K562 (cell line): ENCODE results near the gene ZFPM1. TPM values are rescaled to one million over a fixed set of nuclear protein-coding genes. Genes with fewer than 3 reads are reported as not detected.
A peak's percentile ranks its signal among the peaks of the same experiment; 100 is the strongest.

Experiments
- ARID1B ChIP-seq: fragments of 450-650 bp; IDR thresholded peaks from 2 replicates; pipeline ENCODE4 v1.6.1; 2016; ENCODE audit warnings: antibody characterized with exemption, mild to moderate bottlenecking, inconsistent platforms
- CC2D1A ChIP-seq: fragments of 450-650 bp; IDR thresholded peaks from 2 replicates; pipeline ENCODE4 v1.6.1; 2017; ENCODE audit warnings: mild to moderate bottlenecking
- CCAR2 ChIP-seq: fragments of 200-400 bp; formaldehyde crosslinking; IDR thresholded peaks from 2 replicates; pipeline ENCODE4 v1.6.1; 2017; ENCODE audit warnings: mild to moderate bottlenecking, low read depth, low read length
- CHD4 ChIP-seq: fragments of 200-600 bp; sonication (generic); IDR thresholded peaks from 3 replicates; pipeline ENCODE4 v1.6.1; 2012; ENCODE audit warnings: low read depth, mild to moderate bottlenecking, mixed read lengths, low read length, inconsistent platforms; ENCODE audit not compliant: insufficient read depth, insufficient replicate concordance, poor library complexity, severe bottlenecking
- ETV1 ChIP-seq: fragments of 450-650 bp; conservative IDR thresholded peaks from 2 replicates; pipeline ENCODE4 v1.6.1; 2016; ENCODE audit warnings: missing genetic modification characterization, control low read depth, low read depth, missing compliant biosample characterization
- HNRNPH1 ChIP-seq: fragments of 200-400 bp; formaldehyde crosslinking; optimal IDR thresholded peaks from 2 replicates; pipeline ENCODE3; 2017; ENCODE audit warnings: low read depth, mild to moderate bottlenecking, low read length, moderate library complexity
- KDM2B ChIP-seq: fragments of 250-450 bp; sonication (Bioruptor Pico); IDR thresholded peaks from 2 replicates; pipeline ENCODE4 v1.8.0; 2021; ENCODE audit warnings: mild to moderate bottlenecking, moderate library complexity
- LARP7 ChIP-seq: fragments of 450-650 bp; IDR thresholded peaks from 2 replicates; pipeline ENCODE4 v1.6.1; 2016
- MED1 ChIP-seq: sonication (generic); formaldehyde crosslinking; IDR thresholded peaks from 2 replicates; pipeline ENCODE4 v1.8.1; 2023; ENCODE audit warnings: missing genetic modification reagents, borderline replicate concordance
- NBN ChIP-seq: fragments of 450-650 bp; IDR thresholded peaks from 2 replicates; pipeline ENCODE4 v1.6.1; 2016; ENCODE audit warnings: low read depth, mild to moderate bottlenecking
- PBX2 ChIP-seq, 2 experiments: IDR thresholded peaks in 1 of 2; conservative IDR thresholded peaks in 1 of 2; 2 replicates each; pipeline ENCODE4 v1.6.1; 2016; ENCODE audit warnings: low read depth in 2 of 2, mild to moderate bottlenecking in 1 of 2, missing compliant biosample characterization in 1 of 2, missing genetic modification characterization in 1 of 2, moderate library complexity in 1 of 2
- PHF20 ChIP-seq: fragments of 450-650 bp; IDR thresholded peaks from 2 replicates; pipeline ENCODE4 v1.6.1; 2018; ENCODE audit not compliant: partially characterized antibody
- SOX6 ChIP-seq: fragments of 450-650 bp; IDR thresholded peaks from 2 replicates; pipeline ENCODE4 v1.6.1; 2014; ENCODE audit warnings: mild to moderate bottlenecking
- SRF ChIP-seq, 2 experiments: fragments of 250-450, 450-650 bp in 1 of 2; sonication (Bioruptor Pico) in 1 of 2; sonication (generic) in 1 of 2; formaldehyde crosslinking; IDR thresholded peaks; 2 replicates each; pipeline versions ENCODE4 v1.5.0 to v1.5.1; 2020 to 2022; ENCODE audit warnings: mild to moderate bottlenecking in 1 of 2, missing genetic modification reagents in 1 of 2
- TEAD4 ChIP-seq, 2 experiments: sonication (generic) in 1 of 2; formaldehyde crosslinking in 1 of 2; IDR thresholded peaks; 2 replicates each; pipeline versions ENCODE4 v1.6.1 to v1.8.0; 2012 to 2022; ENCODE audit warnings: borderline replicate concordance in 1 of 2, inconsistent platforms in 1 of 2, low read length in 1 of 2, mild to moderate bottlenecking in 1 of 2, missing genetic modification reagents in 1 of 2
- TRIM24 ChIP-seq, 2 experiments: fragments of 450-650 bp; IDR thresholded peaks; 2 replicates each; pipeline ENCODE4 v1.6.1; 2016
- XRCC3 ChIP-seq: fragments of 450-650 bp; IDR thresholded peaks from 2 replicates; pipeline ENCODE4 v1.6.1; 2017; ENCODE audit warnings: mild to moderate bottlenecking, moderate library complexity
- ZFP91 ChIP-seq: sonication (generic); formaldehyde crosslinking; IDR thresholded peaks from 2 replicates; pipeline ENCODE4 v1.8.0; 2022; ENCODE audit warnings: mild to moderate bottlenecking, missing genetic modification reagents
- ZNF311 ChIP-seq: fragments of 250-450 bp; sonication (Bioruptor Pico); IDR thresholded peaks from 2 replicates; pipeline ENCODE4 v1.4.0; 2020; ENCODE audit warnings: mild to moderate bottlenecking, moderate library complexity
- ZNF347 ChIP-seq: fragments of 450-650 bp; formaldehyde crosslinking; IDR thresholded peaks from 2 replicates; pipeline ENCODE4 v1.4.0; 2020; ENCODE audit warnings: low read depth, mild to moderate bottlenecking, moderate library complexity
- ZNF431 ChIP-seq: sonication (generic); formaldehyde crosslinking; IDR thresholded peaks from 2 replicates; pipeline ENCODE4 v1.8.0; 2022; ENCODE audit warnings: mild to moderate bottlenecking, missing genetic modification reagents
- ZNF785 ChIP-seq: fragments of 250-450 bp; sonication (Bioruptor Pico); IDR thresholded peaks from 2 replicates; pipeline ENCODE4 v1.4.0; 2020; ENCODE audit warnings: mild to moderate bottlenecking
- polyA plus RNA-seq, 8 experiments: library from polyadenylated mRNA; depleted of rRNA in 4 of 8; stranded (reverse) in 5 of 8; unstranded in 3 of 8; fragments of >200 nt; fragmentation: Nextera tagmentation in 2 of 8; fragmentation: Illumina TruSeq in 1 of 8; extraction: Ambion mirVana in 2 of 8; extraction: Trizol in 1 of 8; gene quantifications; 2 replicates each; pipeline versions ENCODE4 v1.2.1 to v1.2.3, GENCODE V29; 2011 to 2014; ENCODE audit warnings: inconsistent platforms in 1 of 8, missing spikeins in 1 of 8
- total RNA-seq, 7 experiments: library from RNA; depleted of rRNA in 6 of 7; stranded (reverse); fragments of >200 nt in 6 of 7; fragmentation: Illumina TruSeq in 2 of 7; extraction: Trizol in 2 of 7; gene quantifications; 2 replicates each; pipeline versions ENCODE4 v1.2.1 to v1.2.3, GENCODE V29; 2011 to 2021; ENCODE audit warnings: low replicate concordance in 1 of 7
- TF ChIP-seq, protein P1 (sequence below): sonication (generic); formaldehyde crosslinking; IDR thresholded peaks from 2 replicates; pipeline ENCODE4 v1.9.0; 2022; ENCODE audit warnings: mild to moderate bottlenecking, missing genetic modification reagents

ZFPM1 gene
- total and polyA plus RNA-seq, 9 of the 15 experiments (the other 6 are each of a cell fraction or from before 2014, with no cell fraction given) = 0.03 to 35.9 (median 1.4) TPM

DNA sequence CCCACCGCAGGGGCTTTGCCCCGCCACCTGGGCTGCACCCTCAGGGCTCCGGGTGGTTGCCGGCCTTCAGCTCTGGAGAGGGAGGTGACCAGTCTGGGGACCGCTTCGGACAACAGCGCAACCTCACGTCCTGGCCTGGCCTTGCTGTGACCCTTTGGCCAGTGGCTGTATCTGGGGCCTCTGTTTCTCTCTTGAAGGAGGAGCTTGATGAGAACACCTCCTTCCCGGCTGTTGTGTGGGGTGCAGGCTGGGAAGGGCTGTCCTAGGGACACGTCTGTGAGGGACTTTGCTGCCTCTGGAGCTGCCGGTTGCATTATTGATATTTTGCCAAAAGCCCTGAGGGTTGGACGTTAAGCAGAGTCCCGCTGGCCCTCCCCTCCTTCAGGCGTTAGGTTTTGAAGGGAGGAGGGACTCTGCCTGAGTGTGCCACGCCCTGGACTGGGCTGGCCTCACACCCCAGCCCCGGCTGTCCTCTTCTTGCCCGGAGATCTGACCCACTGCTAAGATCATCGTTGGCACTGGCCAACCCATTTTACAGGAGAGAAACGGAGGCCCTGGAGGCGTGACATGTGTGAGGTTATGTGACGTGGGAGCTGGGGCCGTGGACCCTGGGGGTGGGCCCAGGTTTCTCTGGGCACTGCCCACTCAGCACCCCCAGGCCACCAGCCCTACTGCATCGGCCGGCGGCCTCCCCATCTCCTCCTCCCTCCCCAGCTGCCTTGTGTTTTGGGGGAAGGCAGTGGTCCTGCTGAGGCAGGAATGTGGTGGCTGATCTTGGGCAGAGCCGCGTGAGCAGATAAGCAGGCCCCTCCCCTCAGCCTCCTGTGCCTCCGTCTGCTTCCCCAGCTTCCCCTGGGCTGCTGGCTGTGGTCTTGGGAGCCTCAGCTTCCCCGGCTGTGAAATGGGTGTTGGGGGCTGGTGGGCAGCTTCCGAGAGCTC is 8.5 kb downstream of the ZFPM1 start (continued):
- TF ChIP-seq NBN = no peak
- peak; percentile 83 for TF ChIP-seq TEAD4 (IDR thresholded peaks at IDR 0.05; ENCODE audit: low read length)
- peak; percentile 84 for TF ChIP-seq TEAD4 (CRISPR knock-in tag; IDR thresholded peaks at IDR 0.05; ENCODE audit: borderline replicate concordance)
- no peak for TF ChIP-seq PBX2 (CRISPR knock-in tag; IDR thresholded peaks at IDR 0.05; ENCODE audit: low read depth)
- TF ChIP-seq PBX2 (tag; conservative IDR thresholded peaks at IDR 0.05; ENCODE audit: low read depth) = no peak
- no peak for TF ChIP-seq TRIM24 (IDR thresholded peaks at IDR 0.05)
- TF ChIP-seq SOX6 = no peak
- TF ChIP-seq ZNF785 = no peak
- peak; percentile 72 for TF ChIP-seq ARID1B
- TF ChIP-seq, protein P1, sequence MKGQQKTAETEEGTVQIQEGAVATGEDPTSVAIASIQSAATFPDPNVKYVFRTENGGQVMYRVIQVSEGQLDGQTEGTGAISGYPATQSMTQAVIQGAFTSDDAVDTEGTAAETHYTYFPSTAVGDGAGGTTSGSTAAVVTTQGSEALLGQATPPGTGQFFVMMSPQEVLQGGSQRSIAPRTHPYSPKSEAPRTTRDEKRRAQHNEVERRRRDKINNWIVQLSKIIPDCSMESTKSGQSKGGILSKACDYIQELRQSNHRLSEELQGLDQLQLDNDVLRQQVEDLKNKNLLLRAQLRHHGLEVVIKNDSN (CRISPR knock-in tag) = peak; percentile 18; the same call in 1 of the 2 replicates
- TF ChIP-seq SRF (CRISPR knock-in tag; IDR thresholded peaks at IDR 0.05) = no peak
- no peak for TF ChIP-seq LARP7
- TF ChIP-seq HNRNPH1 = no peak
- TF ChIP-seq ZFP91 (CRISPR knock-in tag) = no peak
- no peak for TF ChIP-seq KDM2B (CRISPR knock-in tag)
- TF ChIP-seq PHF20 = peak; percentile 55
- TF ChIP-seq ZNF431 (CRISPR knock-in tag) = no peak
- TF ChIP-seq ZNF311 (CRISPR knock-in tag) = 0 out of 2 replicates have a peak, but pooled peaks have one; percentile 33
- peak; percentile 83 for TF ChIP-seq CHD4
- TF ChIP-seq ZNF347 (CRISPR knock-in tag) = no peak
- no peak for TF ChIP-seq CC2D1A
- no peak for TF ChIP-seq XRCC3
- TF ChIP-seq CCAR2 = no peak
- no peak for TF ChIP-seq ETV1 (tag)
- TF ChIP-seq MED1 (CRISPR knock-in tag) = no peak
